ENCODE results near the gene TBC1D14.

Gene TBC1D14

DNA sequence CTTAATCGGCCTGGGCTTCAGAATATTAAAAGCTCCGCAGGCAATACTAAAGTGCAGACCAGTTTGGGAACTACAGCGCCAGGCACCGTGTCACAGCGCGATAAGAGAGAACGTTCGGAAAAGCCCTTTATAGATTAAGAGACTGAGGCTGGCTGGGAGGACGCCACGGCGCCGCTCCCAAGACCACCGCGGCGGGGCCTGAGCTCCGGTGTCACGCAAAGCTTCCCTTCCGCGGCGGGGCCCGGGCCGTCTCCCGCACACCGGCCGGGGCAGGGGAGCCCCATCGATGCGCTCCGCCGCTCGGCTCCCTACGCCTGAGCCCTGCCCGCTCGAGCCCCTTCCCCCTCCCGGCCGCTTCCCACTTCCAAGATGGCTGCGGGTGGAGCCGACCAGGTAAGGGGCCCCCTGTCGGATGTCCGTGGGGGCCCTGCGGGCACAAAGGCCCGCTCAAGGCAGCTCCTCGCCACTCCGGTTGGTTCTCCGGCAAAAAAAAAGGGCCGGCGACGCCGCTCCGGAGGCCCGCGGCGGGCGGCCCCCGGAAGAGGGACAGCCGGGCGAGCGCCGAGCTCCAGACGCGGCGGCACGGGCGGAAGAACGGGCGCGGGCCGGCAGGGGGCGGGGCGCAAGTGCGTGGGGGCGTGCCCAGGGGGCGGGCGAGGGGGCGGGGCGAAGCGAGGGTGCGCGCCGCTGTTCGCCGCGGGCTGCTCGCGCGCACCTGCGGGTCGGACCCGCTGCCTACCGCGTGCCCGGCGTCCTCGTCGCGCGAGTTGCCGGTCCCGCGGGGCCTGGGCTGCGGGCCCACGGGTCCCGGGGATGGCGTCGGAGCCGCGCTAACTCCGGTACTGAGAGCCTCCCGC is at the start of gene TBC1D14:
Gene TBC1D14, plus strand, starts transcription at position 714 of the 857 bp plus-strand sequence. CDS start 13,564 bp downstream, outside the sequence.
- H3K27me3 ChIP-seq (ENCODE audit: insufficient read depth, low read depth, severe bottlenecking), result no peaks in the 10 kb centered on the region
- TF ChIP-seq CTCF (IDR thresholded peaks at IDR 0.05; ENCODE audit: low read depth, low read length), result peak; percentile 37

GRCh38 chr4:6868386-6868785 is 41.2 kb upstream of the TBC1D14 start:
- Histone ChIP-seq H3K36me3 (peaks cover 65% of the 10 kb centered on the region), H3K27ac (no peak overlapping the region), H3K9me3 (ENCODE audit: severe bottlenecking) (no peaks in the 10 kb centered on the region), H3K27me3 (ENCODE audit: insufficient read depth, low read depth, severe bottlenecking) (no peaks in the 10 kb centered on the region), H3K4me3 (ENCODE audit: low read depth, low read length) (no peak overlapping the region)
- no peak for TF ChIP-seq CTCF (IDR thresholded peaks at IDR 0.05; ENCODE audit: low read depth, low read length)
- DNase-seq, result no peak

More for the DNA sequence above, at the start of gene TBC1D14:
- H3K36me3 ChIP-seq, result no peaks in the 10 kb centered on the region; the same call in 1 of the 2 replicates
- peak; percentile 92 for DNase-seq
- H3K9me3 ChIP-seq (ENCODE audit: severe bottlenecking), result no peaks in the 10 kb centered on the region
- peak within 1 kb of the TSS; percentile 99 for H3K27ac ChIP-seq
- peak within 1 kb of the TSS; percentile 71 for H3K4me3 ChIP-seq (ENCODE audit: low read depth, low read length)

DNA sequence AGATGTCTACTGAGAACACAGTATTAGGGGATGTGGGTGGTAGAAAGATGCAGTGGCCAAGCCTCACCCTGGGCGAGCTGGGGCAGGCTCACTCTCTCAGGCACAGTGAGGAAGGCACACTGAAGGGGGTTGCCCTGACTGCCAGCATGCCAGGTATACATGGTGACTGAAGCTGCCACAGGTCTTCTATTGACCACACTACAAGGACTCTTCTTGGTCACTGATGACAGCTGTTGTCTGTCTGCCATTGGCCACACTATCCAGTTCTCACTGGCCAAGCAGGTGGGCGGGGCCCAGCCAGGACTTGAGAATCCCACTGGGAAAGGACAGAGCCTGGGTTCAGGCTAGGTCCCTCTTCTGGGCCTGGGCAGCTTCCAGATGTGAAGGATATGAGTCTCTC is 39.7 kb upstream of the TBC1D14 start:
- H3K27me3 ChIP-seq (ENCODE audit: insufficient read depth, low read depth, severe bottlenecking), result no peaks in the 10 kb centered on the region
- TF ChIP-seq CTCF (IDR thresholded peaks at IDR 0.05; ENCODE audit: low read depth, low read length), result no peak
- DNase-seq, result no peak
- H3K36me3 ChIP-seq, result peaks cover 67% of the 10 kb centered on the region
- H3K4me3 ChIP-seq (ENCODE audit: low read depth, low read length), result no peak overlapping the region
- no peaks in the 10 kb centered on the region for H3K9me3 ChIP-seq (ENCODE audit: severe bottlenecking)
- no peak overlapping the region for H3K27ac ChIP-seq

DNA sequence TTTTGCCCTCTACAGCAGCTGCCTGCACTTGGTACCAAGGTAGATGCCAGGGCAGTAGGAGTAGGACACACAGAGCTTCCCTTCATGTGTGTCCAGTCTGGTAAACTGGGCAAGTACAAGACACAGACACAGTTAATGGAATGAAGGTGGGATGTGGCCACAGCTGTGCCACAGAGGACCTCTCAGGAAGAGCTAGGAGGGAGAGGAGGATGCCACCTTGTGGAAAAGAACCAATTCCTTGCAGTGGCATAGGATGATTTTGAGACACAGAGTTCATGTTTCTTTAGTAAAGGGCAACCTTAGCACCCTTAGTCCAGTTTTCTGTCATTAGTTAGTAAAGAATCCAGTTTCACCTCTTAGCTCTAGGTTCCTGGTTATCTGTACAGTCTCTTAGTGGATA is 36.3 kb upstream of the TBC1D14 start:
- DNase-seq, result no peak
- H3K9me3 ChIP-seq (ENCODE audit: severe bottlenecking), result no peaks in the 10 kb centered on the region
- H3K4me3 ChIP-seq (ENCODE audit: low read depth, low read length), result no peak overlapping the region
- H3K27ac ChIP-seq, result no peak overlapping the region
- H3K36me3 ChIP-seq, result peaks cover 75% of the 10 kb centered on the region
- no peak for TF ChIP-seq CTCF (IDR thresholded peaks at IDR 0.05; ENCODE audit: low read depth, low read length)
- H3K27me3 ChIP-seq (ENCODE audit: insufficient read depth, low read depth, severe bottlenecking), result no peaks in the 10 kb centered on the region

DNA sequence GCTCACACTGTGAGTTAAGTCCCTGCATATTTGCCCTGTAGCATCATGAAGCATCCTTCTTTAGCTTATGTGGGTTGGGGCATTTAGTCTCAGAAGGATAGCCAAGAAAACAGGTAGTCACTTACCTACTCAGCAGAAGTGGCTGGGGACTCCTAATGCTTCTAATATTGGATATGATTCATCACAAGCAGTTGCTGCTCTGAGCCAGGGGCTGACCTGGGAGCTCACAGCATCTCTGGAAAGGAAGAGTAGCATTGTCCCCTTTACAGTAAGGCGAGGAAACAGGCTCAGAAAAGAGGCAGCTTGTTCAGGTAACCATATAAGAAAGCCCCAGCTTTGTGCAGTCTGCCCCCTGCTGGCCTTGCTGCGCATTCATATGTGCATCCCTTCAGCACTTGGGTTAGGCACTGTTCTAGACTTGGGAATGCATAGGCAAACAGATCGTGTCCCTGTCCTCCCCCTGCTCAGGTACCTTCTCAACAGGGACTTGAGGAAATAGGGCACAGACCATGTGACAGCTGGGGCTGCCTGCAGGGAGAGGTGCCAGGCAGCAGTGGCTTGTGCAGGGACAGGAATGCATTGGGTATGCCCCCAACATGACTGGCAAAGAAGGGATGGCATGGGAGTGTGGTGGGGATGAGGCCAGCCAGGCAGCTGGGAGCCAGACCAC is 35.7 kb upstream of the TBC1D14 start:
- H3K36me3 ChIP-seq, result peaks cover 78% of the 10 kb centered on the region
- TF ChIP-seq CTCF (IDR thresholded peaks at IDR 0.05; ENCODE audit: low read depth, low read length), result peak; percentile 95
- no peaks in the 10 kb centered on the region for H3K9me3 ChIP-seq (ENCODE audit: severe bottlenecking)
- no peak overlapping the region for H3K4me3 ChIP-seq (ENCODE audit: low read depth, low read length)
- peak; percentile 76 for DNase-seq
- H3K27me3 ChIP-seq (ENCODE audit: insufficient read depth, low read depth, severe bottlenecking), result no peaks in the 10 kb centered on the region
- H3K27ac ChIP-seq, result no peak overlapping the region
